SK-N-SH (cell line): ENCODE results near the gene SDS.

Experiments
- CTCF ChIP-seq: fragments of 200-600 bp; sonication (generic); IDR thresholded peaks from 2 replicates; pipeline ENCODE4 v1.6.1; 2017; ENCODE audit warnings: antibody characterized with exemption, mild to moderate bottlenecking, moderate library complexity
- ELF1 ChIP-seq: IDR thresholded peaks from 2 replicates; pipeline ENCODE4 v1.4.0; 2012
- POLR2AphosphoS5 ChIP-seq: IDR thresholded peaks from 2 replicates; pipeline ENCODE4 v1.6.1; 2012; ENCODE audit warnings: low read depth, low read length
- RAD21 ChIP-seq: IDR thresholded peaks from 2 replicates; pipeline ENCODE4 v1.6.1; 2012; ENCODE audit warnings: mild to moderate bottlenecking, low read length
- RCOR1 ChIP-seq: fragments of 150-350 bp; IDR thresholded peaks from 2 replicates; pipeline ENCODE4 v1.6.1; 2017; ENCODE audit warnings: antibody characterized with exemption, low read length
- REST ChIP-seq: IDR thresholded peaks from 2 replicates; pipeline ENCODE4 v1.6.1; 2012; ENCODE audit warnings: mild to moderate bottlenecking, low read depth, low read length, moderate library complexity
- RFX5 ChIP-seq: IDR thresholded peaks from 2 replicates; pipeline ENCODE4 v1.6.1; 2012; ENCODE audit warnings: mild to moderate bottlenecking, improper control_type of control experiment, low read length

GRCh38 chr12:113428482-113428881 lies 24.8 kb upstream of the SDS start:
- no peak for TF ChIP-seq CTCF
- no peak for TF ChIP-seq ELF1
- no peak for TF ChIP-seq RCOR1
- no peak for TF ChIP-seq REST
- TF ChIP-seq RFX5: no peak
- no peak for TF ChIP-seq RAD21
- no peak for TF ChIP-seq POLR2AphosphoS5
